Fibroblast of pulmonary artery (primary cell): Measurements from ENCODE around the gene ZNF160.
"Not testable (repeated sequence)": the region's sequence is repeated elsewhere in the genome, so short reads cannot be mapped to it uniquely, and the experiment has no call there.

Experiments used
- DNase-seq: peaks from one replicate; pipeline ENCODE4 v3.0.0-alpha.2; 2010; ENCODE audit warnings: low read depth
- H3K4me3 ChIP-seq: replicated peaks from 2 replicates; pipeline ENCODE4 v1.5.1; 2011; ENCODE audit warnings: low read depth, mild to moderate bottlenecking, control low read depth, low read length, moderate library complexity
- TF ChIP-seq, protein P1 (sequence below): IDR thresholded peaks from 2 replicates; pipeline ENCODE4 v1.5.1; 2011; ENCODE audit warnings: mild to moderate bottlenecking, control low read depth, low read length, inconsistent platforms; ENCODE audit errors: missing control alignments

ZNF160 gene

DNA sequence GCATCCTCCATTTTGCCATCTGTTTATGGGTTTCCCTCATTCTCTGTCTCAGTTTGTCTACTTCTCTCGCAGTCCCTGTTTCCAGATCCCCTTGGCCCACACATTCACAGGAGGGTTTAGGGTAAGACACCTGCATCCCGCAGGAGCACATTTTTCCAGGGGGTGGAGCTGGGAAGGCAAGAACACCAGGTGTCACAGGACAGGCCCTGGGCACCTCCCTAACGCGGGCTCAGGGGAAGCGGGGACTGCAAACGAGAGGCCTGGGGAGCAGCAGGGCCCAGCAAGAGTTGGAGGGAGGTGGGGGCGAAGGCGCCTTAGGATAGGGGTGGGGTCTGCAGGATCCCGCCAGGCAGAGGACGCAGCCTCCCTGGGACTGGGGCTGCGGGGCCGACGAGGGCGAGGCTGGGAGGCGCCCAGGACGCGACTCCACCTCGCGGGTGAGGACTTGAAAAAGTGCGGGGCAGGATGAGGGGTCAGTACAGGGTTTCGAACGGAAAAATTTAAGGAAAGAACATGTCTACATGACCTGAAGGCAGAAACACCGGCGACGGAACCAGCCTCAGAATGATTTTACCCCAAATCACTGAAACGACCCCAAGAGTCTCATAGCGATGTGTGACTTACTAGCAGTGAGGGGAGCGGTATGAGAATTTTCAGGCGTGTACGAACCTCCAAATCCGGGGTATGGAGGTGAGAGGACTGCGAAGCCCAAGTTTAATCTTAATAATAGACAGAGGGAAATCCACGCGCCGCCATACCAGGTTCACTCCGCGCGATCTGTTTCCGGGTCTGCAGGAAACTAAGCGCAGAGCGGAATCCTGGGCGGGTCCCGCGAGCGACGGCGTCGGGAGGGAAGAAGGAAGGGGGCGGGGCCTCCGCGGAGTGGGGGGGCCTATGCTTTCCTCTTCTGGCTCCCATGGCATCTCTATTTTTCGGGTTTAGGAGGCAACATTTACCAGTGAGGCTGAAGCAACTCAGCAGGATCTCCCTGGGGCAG is 65.8 kb downstream of the ZNF160 start:
- DNase-seq = peak; percentile 59
- peak overlapping the region; percentile 64 for H3K4me3 ChIP-seq
- TF ChIP-seq, protein P1, sequence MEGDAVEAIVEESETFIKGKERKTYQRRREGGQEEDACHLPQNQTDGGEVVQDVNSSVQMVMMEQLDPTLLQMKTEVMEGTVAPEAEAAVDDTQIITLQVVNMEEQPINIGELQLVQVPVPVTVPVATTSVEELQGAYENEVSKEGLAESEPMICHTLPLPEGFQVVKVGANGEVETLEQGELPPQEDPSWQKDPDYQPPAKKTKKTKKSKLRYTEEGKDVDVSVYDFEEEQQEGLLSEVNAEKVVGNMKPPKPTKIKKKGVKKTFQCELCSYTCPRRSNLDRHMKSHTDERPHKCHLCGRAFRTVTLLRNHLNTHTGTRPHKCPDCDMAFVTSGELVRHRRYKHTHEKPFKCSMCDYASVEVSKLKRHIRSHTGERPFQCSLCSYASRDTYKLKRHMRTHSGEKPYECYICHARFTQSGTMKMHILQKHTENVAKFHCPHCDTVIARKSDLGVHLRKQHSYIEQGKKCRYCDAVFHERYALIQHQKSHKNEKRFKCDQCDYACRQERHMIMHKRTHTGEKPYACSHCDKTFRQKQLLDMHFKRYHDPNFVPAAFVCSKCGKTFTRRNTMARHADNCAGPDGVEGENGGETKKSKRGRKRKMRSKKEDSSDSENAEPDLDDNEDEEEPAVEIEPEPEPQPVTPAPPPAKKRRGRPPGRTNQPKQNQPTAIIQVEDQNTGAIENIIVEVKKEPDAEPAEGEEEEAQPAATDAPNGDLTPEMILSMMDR = no peak

DNA sequence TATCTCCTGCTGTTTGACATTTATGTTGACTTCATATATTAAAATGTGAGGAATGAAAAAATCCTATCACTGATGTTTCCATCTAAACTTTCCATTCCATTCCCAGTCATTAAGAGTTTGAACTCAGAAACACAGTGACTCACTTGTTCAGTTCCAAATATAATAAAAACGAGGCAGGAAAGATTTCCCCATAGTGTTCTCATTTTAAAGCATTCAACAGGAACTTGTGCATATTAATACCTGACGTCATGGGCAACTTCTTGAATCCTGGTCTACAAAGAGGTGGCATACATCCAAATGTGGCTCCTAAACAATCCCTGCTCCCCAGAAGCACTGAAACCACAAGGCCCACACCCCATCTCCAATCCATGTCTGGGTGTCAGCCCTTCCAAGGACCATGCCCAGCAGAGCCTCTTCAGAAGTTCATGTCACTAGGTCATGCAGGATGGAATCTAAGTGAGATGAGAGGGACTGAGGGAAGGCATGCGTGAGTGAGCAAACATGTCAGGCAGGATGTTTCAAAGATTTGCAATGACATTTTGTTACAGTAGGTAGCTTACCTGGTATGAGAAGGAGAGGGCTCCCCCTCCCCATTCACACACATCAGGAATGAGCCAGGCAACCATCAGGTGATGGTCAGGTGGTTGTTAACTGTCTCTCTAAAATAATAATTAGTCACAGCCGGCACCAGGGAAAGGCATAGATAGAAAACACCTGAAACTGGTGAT is 68.1 kb downstream of the ZNF160 start:
- H3K4me3 ChIP-seq = no peak overlapping the region
- TF ChIP-seq, protein P1 = no peak
- DNase-seq = no peak

DNA sequence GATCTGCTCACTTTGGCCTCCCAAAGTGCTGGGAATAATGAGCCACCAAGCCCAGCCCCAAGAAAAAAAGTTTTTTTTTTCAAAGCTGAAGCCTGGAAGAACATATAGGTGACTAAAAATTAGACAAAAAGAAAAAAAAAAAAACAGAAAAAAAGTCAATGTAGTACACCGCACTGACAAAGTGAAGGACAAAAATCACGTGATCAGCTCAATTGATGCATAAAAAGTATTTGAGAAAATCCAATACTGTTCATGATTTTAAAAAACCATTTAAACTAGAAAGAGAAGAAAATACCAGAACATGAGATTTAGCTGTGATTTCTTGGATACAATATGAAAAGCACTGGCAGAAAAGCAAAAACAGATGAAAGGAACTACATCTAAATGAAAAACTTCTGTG is 69.2 kb downstream of the ZNF160 start:
- no peak overlapping the region for H3K4me3 ChIP-seq
- no peak for DNase-seq
- TF ChIP-seq, protein P1 = no peak

DNA sequence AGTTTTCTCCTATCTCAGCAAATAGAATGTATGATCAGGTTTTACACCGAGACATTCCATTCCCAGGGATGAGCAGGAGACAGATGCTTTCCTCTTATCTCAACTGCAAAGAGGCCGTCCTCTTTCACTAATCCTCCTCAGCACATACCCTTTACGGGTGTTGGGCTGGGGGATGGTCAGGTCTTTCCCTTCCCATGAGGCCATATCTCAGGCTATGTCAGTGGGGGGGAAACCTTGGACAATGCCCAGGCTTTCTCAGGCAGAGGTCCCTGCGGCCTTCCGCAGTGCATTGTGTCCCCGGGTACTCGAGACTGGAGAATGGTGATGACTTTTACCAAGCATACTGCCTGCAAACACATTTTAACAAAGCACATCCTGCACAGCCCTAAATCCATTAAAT is 74.9 kb downstream of the ZNF160 start:
- H3K4me3 ChIP-seq, DNase-seq: not testable (repeated sequence)

DNA sequence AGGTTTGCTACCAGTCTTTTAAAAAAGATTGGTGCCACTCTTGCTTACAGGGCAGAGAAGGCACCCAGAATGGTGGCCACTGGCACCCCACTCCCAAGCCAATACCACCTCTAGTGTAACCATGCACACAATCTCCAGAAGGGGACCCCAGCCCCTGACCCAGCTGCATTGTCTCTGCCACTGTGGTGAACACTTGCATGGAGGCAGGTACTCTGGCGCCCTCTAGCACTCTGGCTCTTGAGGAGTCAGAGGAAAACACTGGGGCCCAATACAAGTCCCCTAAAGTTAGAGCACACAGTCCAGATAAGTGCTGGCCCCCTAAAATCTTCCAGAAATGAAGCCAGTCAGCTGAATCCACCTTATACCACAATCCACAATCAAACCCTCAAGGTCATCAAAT is 83.5 kb downstream of the ZNF160 start:
- H3K4me3 ChIP-seq = no peak overlapping the region
- TF ChIP-seq, protein P1 = peak; percentile 17
- peak; percentile 16 for DNase-seq
